ENCODE results near the gene GEN1.

Gene GEN1

GRCh38 chr2:17798338-17798737, 44.4 kb downstream of the GEN1 start:
- CTCF ChIA-PET: no interaction called here

DNA sequence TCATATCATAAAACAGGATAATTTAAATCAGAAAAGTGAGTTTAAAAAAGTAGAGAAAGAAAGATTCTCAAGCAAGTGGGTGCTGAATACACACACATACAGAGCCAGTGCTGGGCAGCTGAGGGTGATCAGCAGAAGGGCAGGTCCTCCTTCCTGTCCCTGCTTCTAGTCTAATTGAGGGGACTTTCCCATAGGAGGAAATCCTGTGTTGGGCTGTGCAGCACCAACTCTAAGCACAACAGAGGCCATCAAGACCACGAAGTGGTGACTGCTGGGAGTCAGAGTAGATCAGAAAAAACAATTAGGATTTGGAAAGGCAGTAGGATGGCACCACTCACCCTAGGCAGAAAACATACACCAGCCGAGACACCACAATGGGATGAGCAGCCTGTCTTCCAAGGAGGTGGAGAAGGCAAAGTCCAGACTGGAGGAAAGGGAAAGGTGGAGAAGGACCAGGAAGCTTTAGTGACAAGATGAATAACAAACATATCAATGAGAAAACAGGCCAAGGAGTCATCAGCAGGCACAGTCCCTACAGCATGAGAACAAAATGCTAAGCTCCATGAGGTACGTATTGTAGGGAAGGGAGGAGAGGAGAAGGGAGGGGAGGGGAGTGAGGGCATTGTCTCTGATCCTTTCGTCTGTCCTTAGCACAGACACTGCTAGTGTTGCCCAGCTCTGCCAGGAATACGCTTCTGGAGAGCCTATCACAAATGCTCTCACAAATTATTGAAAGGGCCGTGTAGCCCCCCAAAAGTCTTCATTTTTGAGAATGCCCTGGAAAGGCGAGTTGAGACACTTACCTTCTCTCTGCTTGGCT, 45.6 kb downstream of the GEN1 start:
- TF ChIP-seq, protein P1, sequence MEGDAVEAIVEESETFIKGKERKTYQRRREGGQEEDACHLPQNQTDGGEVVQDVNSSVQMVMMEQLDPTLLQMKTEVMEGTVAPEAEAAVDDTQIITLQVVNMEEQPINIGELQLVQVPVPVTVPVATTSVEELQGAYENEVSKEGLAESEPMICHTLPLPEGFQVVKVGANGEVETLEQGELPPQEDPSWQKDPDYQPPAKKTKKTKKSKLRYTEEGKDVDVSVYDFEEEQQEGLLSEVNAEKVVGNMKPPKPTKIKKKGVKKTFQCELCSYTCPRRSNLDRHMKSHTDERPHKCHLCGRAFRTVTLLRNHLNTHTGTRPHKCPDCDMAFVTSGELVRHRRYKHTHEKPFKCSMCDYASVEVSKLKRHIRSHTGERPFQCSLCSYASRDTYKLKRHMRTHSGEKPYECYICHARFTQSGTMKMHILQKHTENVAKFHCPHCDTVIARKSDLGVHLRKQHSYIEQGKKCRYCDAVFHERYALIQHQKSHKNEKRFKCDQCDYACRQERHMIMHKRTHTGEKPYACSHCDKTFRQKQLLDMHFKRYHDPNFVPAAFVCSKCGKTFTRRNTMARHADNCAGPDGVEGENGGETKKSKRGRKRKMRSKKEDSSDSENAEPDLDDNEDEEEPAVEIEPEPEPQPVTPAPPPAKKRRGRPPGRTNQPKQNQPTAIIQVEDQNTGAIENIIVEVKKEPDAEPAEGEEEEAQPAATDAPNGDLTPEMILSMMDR (conservative IDR thresholded peaks at IDR 0.05; ENCODE audit: low read depth): no peak
- ChIA-PET POLR2A (ENCODE audit: low non-redundant PET) (no interaction called here), CTCF (no interaction called here)
- no peak overlapping the region for H3K27ac ChIP-seq
- no peak for DNase-seq (ENCODE audit: low spot score)

More at GRCh38 chr2:17798338-17798737, 44.4 kb downstream of the GEN1 start:
- H3K27ac ChIP-seq: no peak overlapping the region
- POLR2A ChIA-PET (ENCODE audit: low non-redundant PET): no interaction called here
- DNase-seq (ENCODE audit: low spot score): no peak
- TF ChIP-seq, protein P1 (conservative IDR thresholded peaks at IDR 0.05; ENCODE audit: low read depth): no peak

- TF ChIP-seq, protein P1 (conservative IDR thresholded peaks at IDR 0.05; ENCODE audit: low read depth): no peak
- DNase-seq (ENCODE audit: low spot score): no peak
- ChIA-PET POLR2A (ENCODE audit: low non-redundant PET) (no interaction called here), CTCF (no interaction called here)
- no peak overlapping the region for H3K27ac ChIP-seq
These were observed 46.3 kb downstream of the GEN1 start for GRCh38 chr2:17800219-17800618.

DNA sequence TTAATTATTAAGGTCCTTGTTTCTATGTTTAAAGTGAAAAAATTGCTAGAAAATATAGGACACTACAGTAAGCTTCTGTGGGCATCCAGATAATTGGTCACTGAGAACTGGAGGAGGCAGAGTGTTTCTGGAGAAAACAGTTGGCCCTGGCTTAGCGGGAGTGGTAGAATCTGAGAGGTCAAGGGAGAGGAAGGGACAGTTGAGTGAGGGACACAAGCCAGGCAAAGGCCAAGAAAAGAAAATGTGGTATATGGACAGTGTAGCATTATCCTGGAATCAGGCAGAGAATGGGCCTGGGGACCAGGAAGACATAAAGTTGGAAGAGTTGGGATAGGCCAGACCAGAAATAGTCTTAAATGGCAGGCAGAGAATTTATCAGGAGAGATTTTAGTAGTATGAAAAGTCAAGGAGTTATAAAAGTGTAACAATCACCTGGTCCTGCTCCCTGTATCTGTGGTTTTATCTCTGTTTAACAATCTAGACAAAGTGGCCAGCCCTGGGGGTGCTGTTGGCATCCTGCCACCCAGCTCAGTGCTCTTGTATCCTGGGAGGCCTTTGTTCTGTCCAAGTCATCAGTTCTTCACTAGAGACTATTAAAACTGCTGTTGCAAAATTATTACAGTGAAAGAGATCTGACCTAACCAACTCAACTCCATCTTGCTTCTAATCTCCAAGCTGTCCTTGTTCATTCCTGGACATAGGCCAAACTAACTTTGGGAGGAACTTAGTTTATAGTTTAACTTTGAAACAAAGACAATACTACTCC, 46.9 kb downstream of the GEN1 start:
- no peak overlapping the region for H3K27ac ChIP-seq
- CTCF ChIA-PET: no interaction called here
- POLR2A ChIA-PET (ENCODE audit: low non-redundant PET): no interaction called here
- DNase-seq (ENCODE audit: low spot score): no peak
- TF ChIP-seq, protein P1 (conservative IDR thresholded peaks at IDR 0.05; ENCODE audit: low read depth): no peak

- POLR2A ChIA-PET (ENCODE audit: low non-redundant PET): no interaction called here
- TF ChIP-seq, protein P1 (conservative IDR thresholded peaks at IDR 0.05; ENCODE audit: low read depth): no peak
- CTCF ChIA-PET: no interaction called here
- no peak overlapping the region for H3K27ac ChIP-seq
- DNase-seq (ENCODE audit: low spot score): no peak
These were observed 49.6 kb downstream of the GEN1 start for GRCh38 chr2:17803497-17803896.

DNA sequence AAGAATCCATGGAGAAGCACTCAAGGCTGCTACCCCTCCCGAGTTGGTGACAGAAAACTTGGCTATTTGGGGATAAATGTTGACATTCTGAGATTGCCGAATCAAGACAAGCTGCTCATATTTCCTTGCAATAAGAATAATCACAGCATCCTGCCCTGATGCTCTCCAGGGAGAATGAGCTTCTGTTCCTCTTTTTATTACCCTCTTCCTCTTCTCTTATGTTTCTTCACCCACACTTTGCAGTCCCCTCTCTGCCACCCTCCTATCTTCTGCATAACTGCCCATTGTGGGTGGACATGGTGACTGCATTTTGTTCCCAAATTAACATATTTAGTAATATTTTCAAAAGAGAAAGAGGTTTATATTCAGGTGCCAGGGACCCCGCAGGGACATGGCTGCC, 50.4 kb downstream of the GEN1 start:
- no peak overlapping the region for H3K27ac ChIP-seq
- CTCF ChIA-PET: interaction anchor here (0.6 kb wide), 1 partner anchor 95 kb away, joined by 3 read pairs; no protein-coding TSS in a partner anchor
- TF ChIP-seq, protein P1 (conservative IDR thresholded peaks at IDR 0.05; ENCODE audit: low read depth): no peak
- no peak for DNase-seq (ENCODE audit: low spot score)
- POLR2A ChIA-PET (ENCODE audit: low non-redundant PET): no interaction called here

Measured in RWPE1 (cell line).